ENCODE results near the gene USP31.

USP31 gene

DNA sequence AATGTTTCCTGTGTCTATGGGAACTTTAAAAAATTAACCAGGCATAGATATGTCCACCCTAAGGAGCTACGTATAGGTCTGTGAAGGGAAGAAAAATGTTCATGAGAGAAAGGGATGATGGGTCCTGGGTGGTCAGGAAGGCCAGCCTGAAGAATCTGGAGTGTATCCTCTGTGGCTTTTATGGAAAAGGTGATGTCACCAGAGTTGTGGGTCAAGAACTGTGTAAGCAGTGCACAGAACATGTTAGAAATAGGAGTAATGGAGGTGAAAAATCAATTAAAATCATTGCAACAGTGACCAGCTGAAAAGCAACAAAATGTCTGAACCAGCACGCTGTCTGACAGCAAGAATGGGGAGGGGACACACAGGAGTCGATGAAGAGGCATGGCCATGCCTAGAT is 68.5 kb downstream of the USP31 start:
- DNase-seq (ENCODE audit: extremely low read depth, low read depth): no peak

DNA sequence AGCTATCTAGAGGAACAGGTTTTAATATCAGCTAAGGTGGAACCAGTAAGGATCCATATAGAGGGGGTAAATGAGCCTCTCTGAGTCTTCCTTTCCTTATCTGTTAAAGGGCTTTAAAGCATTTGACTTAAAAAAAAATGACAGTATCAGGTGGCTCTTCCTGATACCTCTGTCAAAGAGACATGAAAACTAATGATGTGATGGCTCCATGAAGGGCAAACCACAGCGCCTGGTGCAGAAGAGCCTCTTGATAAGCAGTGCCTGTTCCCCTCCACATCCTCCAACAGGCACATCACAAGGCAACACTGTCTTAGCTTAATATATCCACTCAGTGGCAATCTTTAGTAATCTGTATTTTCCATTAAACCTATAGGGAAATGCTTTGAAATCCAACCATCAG is 68.9 kb downstream of the USP31 start:
- TF ChIP-seq, protein P1, sequence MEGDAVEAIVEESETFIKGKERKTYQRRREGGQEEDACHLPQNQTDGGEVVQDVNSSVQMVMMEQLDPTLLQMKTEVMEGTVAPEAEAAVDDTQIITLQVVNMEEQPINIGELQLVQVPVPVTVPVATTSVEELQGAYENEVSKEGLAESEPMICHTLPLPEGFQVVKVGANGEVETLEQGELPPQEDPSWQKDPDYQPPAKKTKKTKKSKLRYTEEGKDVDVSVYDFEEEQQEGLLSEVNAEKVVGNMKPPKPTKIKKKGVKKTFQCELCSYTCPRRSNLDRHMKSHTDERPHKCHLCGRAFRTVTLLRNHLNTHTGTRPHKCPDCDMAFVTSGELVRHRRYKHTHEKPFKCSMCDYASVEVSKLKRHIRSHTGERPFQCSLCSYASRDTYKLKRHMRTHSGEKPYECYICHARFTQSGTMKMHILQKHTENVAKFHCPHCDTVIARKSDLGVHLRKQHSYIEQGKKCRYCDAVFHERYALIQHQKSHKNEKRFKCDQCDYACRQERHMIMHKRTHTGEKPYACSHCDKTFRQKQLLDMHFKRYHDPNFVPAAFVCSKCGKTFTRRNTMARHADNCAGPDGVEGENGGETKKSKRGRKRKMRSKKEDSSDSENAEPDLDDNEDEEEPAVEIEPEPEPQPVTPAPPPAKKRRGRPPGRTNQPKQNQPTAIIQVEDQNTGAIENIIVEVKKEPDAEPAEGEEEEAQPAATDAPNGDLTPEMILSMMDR (IDR thresholded peaks at IDR 0.05; ENCODE audit: low read depth, low read length): no peak
- no peak for DNase-seq (ENCODE audit: extremely low read depth, low read depth)

More for the DNA sequence above, 68.5 kb downstream of the USP31 start:
- TF ChIP-seq, protein P1 (IDR thresholded peaks at IDR 0.05; ENCODE audit: low read depth, low read length): no peak

DNA sequence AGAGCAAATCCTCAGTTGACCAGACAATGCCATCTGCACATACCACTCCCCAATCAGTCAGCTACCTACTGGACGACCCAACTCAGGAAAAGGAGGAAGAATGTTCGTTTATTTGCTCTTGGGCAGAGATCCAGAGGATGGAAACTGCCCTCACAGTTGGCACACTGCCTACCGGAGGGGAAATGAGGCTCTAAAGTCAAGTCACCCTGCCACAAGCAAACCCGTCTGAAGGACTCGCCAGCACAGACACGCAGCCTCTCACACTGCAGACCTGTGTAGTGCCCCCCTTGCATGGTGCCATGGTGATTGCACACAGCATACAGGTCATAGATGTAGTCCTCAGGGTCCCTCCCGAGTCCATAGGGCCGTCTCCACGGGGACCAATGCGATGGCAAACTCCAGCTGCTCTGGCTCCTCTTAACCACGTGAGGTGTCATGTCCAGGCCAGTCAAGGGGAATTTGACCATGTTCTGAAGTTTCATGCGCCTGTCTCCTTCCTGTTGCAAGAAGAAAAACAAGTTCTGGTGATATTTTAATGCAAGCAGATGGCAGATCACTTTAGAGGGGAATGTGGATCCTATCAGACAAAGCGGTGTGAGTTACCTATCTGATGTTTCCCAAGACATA is 69.5 kb downstream of the USP31 start:
- DNase-seq (ENCODE audit: extremely low read depth, low read depth): no peak
- TF ChIP-seq, protein P1 (IDR thresholded peaks at IDR 0.05; ENCODE audit: low read depth, low read length): no peak

DNA sequence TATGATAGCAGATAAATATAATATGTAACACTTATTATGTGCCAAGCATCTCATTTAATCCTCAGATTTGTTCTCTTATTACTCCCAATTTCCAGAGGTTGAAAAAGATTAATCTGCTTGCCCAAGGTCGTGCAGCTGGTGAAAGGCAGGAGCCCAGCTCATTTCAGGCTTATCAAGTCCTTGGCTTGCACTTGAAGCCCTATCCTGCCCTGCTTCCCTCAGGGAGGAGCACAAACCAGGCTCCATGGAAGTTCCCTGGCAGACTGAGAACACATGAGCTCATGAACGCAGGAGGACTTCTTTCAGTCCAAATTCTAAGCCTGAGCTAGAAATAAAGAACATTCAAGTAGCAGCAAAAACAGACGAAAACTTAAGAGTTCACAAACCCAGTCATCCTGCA is 74.8 kb downstream of the USP31 start:
- TF ChIP-seq, protein P1 (IDR thresholded peaks at IDR 0.05; ENCODE audit: low read depth, low read length): no peak
- no peak for DNase-seq (ENCODE audit: extremely low read depth, low read depth)

DNA sequence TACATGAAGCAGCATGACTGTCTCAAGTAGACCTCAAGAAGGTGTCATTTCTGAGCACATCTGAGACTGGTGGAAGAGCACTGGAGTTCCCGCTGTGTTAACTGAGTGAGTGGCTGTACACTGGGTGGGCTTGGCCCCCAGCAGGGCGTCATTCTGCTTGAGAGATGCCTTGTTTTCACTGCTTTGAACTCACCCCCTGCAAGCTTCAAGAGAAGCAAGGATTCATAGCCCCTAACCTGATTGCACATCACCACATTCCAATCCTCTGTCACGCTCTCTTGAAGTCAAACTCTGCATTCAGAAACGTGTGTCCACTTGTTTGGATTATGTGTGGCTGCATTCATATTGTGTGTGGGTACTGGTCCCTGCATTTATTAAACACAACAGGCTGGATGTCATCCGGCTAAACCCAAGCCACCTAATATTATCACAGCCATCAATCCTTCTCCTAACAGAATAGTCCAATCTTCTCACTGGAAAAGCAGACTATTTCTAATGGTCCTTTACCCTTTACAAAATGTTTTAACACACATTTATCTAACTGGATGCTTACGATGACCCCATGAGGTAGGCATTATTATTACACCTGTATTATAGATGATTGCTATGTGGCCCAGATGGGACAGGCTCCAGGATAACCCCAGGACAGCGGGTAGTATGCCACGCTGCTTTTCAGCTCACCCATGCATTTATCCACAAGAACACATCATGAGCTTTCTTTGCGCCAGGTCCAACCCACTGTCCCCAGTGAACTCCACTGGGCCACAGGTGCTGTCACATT is 76.3 kb downstream of the USP31 start:
- DNase-seq (ENCODE audit: extremely low read depth, low read depth): no peak
- TF ChIP-seq, protein P1 (IDR thresholded peaks at IDR 0.05; ENCODE audit: low read depth, low read length): no peak

DNA sequence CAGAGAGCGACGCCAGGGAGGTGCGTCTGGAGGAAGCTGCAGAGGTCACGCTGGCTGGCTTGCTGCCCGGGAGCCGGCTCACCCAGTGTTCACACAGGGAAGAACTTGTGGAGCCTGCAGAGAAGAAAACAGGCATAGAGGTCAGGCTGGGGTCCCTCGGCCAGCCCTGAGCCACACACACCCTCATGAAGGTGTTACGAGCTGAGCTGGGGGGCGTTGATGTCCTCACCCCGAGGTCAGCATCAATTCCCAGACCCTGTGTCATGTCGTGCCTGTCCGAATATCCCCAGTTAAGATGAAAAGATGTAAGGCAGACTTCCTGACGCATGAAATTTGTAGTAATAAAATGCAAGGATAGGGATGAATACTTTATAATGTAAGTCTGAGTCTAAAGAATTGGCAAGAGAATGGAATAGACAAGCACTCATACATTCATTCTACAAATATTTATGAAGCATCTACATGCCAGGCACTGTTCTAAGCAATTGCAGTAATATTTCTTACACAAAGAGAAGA is 77.1 kb downstream of the USP31 start:
- no peak for DNase-seq (ENCODE audit: extremely low read depth, low read depth)
- TF ChIP-seq, protein P1 (IDR thresholded peaks at IDR 0.05; ENCODE audit: low read depth, low read length): no peak
